Measurements from ENCODE around the gene DPH5.

- TF ChIP-seq RAD21 (IDR thresholded peaks at IDR 0.05; ENCODE audit: low read length) (no peak), CTCF (conservative IDR thresholded peaks at IDR 0.05; ENCODE audit: low read depth, low read length) (no peak), MAFK (IDR thresholded peaks at IDR 0.05; ENCODE audit: low read depth, low read length) (no peak), POLR2A (IDR thresholded peaks at IDR 0.05; ENCODE audit: low read depth, low read length) (no peak), BHLHE40 (IDR thresholded peaks at IDR 0.05; ENCODE audit: low read depth, low read length) (no peak), MAZ (IDR thresholded peaks at IDR 0.05; ENCODE audit: borderline replicate concordance, low read depth, low read length) (no peak), FOS (IDR thresholded peaks at IDR 0.05; ENCODE audit: low read depth, low read length) (no peak), ELK1 (IDR thresholded peaks at IDR 0.05; ENCODE audit: borderline replicate concordance, low read depth, low read length) (no peak), RFX5 (IDR thresholded peaks at IDR 0.05; ENCODE audit: low read depth, low read length) (no peak), RCOR1 (IDR thresholded peaks at IDR 0.05; ENCODE audit: insufficient replicate concordance, low read length) (no peak), MXI1 (IDR thresholded peaks at IDR 0.05; ENCODE audit: borderline replicate concordance, low read depth, low read length) (no peak)
- TF ChIP-seq, protein P1, sequence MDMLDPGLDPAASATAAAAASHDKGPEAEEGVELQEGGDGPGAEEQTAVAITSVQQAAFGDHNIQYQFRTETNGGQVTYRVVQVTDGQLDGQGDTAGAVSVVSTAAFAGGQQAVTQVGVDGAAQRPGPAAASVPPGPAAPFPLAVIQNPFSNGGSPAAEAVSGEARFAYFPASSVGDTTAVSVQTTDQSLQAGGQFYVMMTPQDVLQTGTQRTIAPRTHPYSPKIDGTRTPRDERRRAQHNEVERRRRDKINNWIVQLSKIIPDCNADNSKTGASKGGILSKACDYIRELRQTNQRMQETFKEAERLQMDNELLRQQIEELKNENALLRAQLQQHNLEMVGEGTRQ (IDR thresholded peaks at IDR 0.05; ENCODE audit: low read depth, low read length) = no peak
These were observed 23.0 kb downstream of the DPH5 start for GRCh38 chr1:101002551-101002950.
